HG03196 (cell line): Measurements from ENCODE around the gene REC114.
"Not testable (repeated sequence)": the region's sequence is repeated elsewhere in the genome, so short reads cannot be mapped to it uniquely, and the experiment has no call there.

Experiments used
- ATAC-seq: cut with Tn5 transposase; IDR thresholded peaks from one replicate; pipeline ENCODE4 v1.9.1; 2021; ENCODE audit not compliant: unreplicated experiment

Gene REC114

GRCh38 chr15:73522011-73522410 lies 79.0 kb downstream of the REC114 start:
- ATAC-seq = no peak

GRCh38 chr15:73524919-73525318 lies 82.0 kb downstream of the REC114 start:
- ATAC-seq = no peak

GRCh38 chr15:73527598-73527997 lies 84.6 kb downstream of the REC114 start:
- ATAC-seq = no peak

GRCh38 chr15:73530649-73531048 lies 87.7 kb downstream of the REC114 start:
- no peak for ATAC-seq

- no peak for ATAC-seq
Observed at GRCh38 chr15:73538123-73538522, 95.2 kb downstream of the REC114 start.

- no peak for ATAC-seq
Observed at GRCh38 chr15:73538563-73539211, 95.7 kb downstream of the REC114 start.

- no peak for ATAC-seq
Observed at GRCh38 chr15:73539212-73540128, 96.5 kb downstream of the REC114 start.

GRCh38 chr15:73540161-73540560 lies 97.2 kb downstream of the REC114 start:
- no peak for ATAC-seq

GRCh38 chr15:73541479-73541878 lies 98.5 kb downstream of the REC114 start:
- no peak for ATAC-seq

GRCh38 chr15:73548925-73549324 lies 106.0 kb downstream of the REC114 start:
- ATAC-seq = not testable (repeated sequence)

GRCh38 chr15:73550190-73550589 lies 107.2 kb downstream of the REC114 start:
- ATAC-seq = no peak

- no peak for ATAC-seq
Observed at GRCh38 chr15:73555080-73555479, 112.1 kb downstream of the REC114 start.

GRCh38 chr15:73558529-73558928 lies 115.6 kb downstream of the REC114 start:
- no peak for ATAC-seq

- ATAC-seq = no peak
Observed at GRCh38 chr15:73560501-73561117, 117.6 kb downstream of the REC114 start.

GRCh38 chr15:73564255-73564654 lies 121.3 kb downstream of the REC114 start:
- ATAC-seq = no peak

- no peak for ATAC-seq
Observed at GRCh38 chr15:73567020-73567419, 124.1 kb downstream of the REC114 start.

- ATAC-seq = no peak
Observed at GRCh38 chr15:73568564-73569280, 125.8 kb downstream of the REC114 start.

- no peak for ATAC-seq
Observed at GRCh38 chr15:73569361-73569760, 126.4 kb downstream of the REC114 start.

GRCh38 chr15:73570355-73571032 lies 127.5 kb downstream of the REC114 start:
- ATAC-seq = no peak

- no peak for ATAC-seq
Observed at GRCh38 chr15:73571346-73571745, 128.4 kb downstream of the REC114 start.

GRCh38 chr15:73572296-73572695 lies 129.3 kb downstream of the REC114 start:
- no peak for ATAC-seq
